ENCODE data around the gene LYPLA2.

The LYPLA2 gene

GRCh38 chr1:23748016-23748415, 42.9 kb upstream of the LYPLA2 start:
- TF ChIP-seq, protein P1, sequence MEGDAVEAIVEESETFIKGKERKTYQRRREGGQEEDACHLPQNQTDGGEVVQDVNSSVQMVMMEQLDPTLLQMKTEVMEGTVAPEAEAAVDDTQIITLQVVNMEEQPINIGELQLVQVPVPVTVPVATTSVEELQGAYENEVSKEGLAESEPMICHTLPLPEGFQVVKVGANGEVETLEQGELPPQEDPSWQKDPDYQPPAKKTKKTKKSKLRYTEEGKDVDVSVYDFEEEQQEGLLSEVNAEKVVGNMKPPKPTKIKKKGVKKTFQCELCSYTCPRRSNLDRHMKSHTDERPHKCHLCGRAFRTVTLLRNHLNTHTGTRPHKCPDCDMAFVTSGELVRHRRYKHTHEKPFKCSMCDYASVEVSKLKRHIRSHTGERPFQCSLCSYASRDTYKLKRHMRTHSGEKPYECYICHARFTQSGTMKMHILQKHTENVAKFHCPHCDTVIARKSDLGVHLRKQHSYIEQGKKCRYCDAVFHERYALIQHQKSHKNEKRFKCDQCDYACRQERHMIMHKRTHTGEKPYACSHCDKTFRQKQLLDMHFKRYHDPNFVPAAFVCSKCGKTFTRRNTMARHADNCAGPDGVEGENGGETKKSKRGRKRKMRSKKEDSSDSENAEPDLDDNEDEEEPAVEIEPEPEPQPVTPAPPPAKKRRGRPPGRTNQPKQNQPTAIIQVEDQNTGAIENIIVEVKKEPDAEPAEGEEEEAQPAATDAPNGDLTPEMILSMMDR (IDR thresholded peaks at IDR 0.05; ENCODE audit: insufficient read depth, low read length, missing control alignments) = no peak
- no peak for DNase-seq (ENCODE audit: low read depth, low spot score)
- POLR2A ChIA-PET = no interaction called here
- H3K4me3 ChIP-seq (ENCODE audit: low read depth, low read length) = no peak overlapping the region
- CTCF ChIA-PET = interaction anchor here (1.3 kb wide), 1 partner anchor 23 kb away, joined by 3 read pairs; no protein-coding TSS in a partner anchor

DNA sequence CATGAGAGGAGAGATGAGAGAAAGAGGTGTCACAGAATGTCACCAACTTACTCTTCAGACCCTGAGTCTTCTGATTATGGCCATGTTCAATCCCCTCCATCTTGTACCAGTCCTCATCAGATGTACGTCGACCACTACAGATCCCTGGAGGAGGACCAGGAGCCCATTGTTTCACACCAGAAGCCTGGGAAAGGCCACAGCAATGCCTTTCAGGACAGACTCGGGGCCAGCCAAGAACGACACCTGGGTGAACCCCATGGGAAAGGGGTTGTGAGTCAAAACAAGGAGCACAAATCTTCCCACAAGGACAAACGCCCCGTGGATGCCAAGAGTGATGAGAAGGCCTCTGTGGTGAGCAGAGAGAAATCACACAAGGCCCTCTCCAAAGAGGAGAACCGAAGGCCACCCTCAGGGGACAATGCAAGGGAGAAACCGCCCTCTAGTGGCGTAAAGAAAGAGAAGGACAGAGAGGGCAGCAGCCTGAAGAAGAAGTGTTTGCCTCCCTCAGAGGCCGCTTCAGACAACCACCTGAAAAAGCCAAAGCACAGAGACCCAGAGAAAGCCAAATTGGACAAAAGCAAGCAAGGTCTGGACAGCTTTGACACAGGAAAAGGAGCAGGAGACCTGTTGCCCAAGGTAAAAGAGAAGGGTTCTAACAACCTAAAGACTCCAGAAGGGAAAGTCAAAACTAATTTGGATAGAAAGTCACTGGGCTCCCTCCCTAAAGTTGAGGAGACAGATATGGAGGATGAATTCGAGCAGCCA, 39.7 kb upstream of the LYPLA2 start:
- CTCF ChIA-PET = interaction anchor here (0.7 to 1.5 kb wide), 10 partner anchors 7 to 206 kb away, joined by 3 to 6 read pairs (median 4); partner anchors contain the start of gene ELOA
- no peak overlapping the region for H3K4me3 ChIP-seq (ENCODE audit: low read depth, low read length)
- POLR2A ChIA-PET = no interaction called here
- DNase-seq (ENCODE audit: low read depth, low spot score) = no peak
- TF ChIP-seq, protein P1 (IDR thresholded peaks at IDR 0.05; ENCODE audit: insufficient read depth, low read length, missing control alignments) = peak; percentile 66

DNA sequence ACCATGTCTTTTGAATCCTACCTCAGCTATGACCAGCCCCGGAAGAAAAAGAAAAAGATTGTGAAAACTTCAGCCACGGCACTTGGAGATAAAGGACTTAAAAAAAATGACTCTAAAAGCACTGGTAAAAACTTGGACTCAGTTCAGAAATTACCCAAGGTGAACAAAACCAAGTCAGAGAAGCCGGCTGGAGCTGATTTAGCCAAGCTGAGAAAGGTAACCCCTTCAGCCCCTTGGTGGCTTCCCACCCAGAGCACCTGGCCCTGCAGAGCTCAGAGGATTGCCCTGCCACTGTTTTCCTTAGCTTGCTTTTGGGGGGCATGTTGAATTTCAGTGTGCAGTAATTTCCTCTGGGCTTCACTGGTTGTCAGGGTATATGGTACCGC, 39.1 kb upstream of the LYPLA2 start:
- no peak overlapping the region for H3K4me3 ChIP-seq (ENCODE audit: low read depth, low read length)
- DNase-seq (ENCODE audit: low read depth, low spot score) = no peak
- CTCF ChIA-PET = interaction anchor here (0.7 to 1.5 kb wide), 10 partner anchors 8 to 206 kb away, joined by 3 to 6 read pairs (median 4); partner anchors contain the start of gene ELOA

DNA sequence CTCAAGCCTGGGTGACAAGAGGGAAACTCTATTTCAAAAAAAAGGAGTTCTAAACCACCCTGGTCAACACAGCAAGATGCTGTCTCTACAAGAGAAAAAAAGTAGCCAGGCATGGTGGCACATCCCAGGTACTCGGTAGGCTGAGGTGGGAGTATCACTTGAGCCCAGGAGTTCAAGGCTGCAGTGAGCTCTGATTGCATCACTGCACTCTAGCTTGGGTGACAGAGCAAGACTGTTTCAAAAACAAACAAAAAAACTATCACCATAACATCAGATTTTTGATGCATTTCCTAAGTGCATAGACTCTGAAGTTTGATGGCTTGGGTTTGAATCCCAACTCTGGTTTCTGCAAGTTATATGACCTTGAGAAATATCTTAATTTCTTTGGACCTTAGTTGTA, 38.0 kb upstream of the LYPLA2 start:
- CTCF ChIA-PET = interaction anchor here (1.4 to 3.2 kb wide), 2 partner anchors 8 to 10 kb away, joined by 6 to 23 read pairs; partner anchors contain the start of gene ELOA
- POLR2A ChIA-PET = interaction anchor here (1.2 kb wide), 1 partner anchor 61 kb away, joined by 4 read pairs; the partner anchor contains the start of gene RPL11

More for the DNA sequence above, 39.1 kb upstream of the LYPLA2 start:
- TF ChIP-seq, protein P1 (IDR thresholded peaks at IDR 0.05; ENCODE audit: insufficient read depth, low read length, missing control alignments) = no peak
- POLR2A ChIA-PET = no interaction called here

DNA sequence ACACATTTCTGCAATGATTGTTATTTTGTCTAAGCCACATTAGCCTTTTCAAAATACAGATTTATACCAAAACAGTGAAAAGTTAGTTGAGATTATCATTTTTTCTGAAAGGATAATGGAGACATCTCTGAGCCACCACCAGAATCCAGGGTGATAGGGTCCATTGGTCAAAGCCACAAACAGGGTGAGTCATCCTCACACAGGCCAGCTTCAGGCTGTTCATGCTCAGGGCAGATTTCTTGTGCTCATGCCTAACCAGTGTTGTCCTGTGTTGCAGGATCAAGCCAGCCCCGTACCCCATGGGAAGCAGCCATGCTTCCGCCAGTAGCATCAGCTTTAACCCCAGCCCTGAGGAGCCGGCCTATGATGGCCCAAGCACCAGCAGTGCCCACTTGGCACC, 34.3 kb upstream of the LYPLA2 start:
- CTCF ChIA-PET = interaction anchor here (0.8 to 3.7 kb wide), 2 partner anchors 10 to 14 kb away, joined by 3 to 26 read pairs; no protein-coding TSS in a partner anchor
- no peak overlapping the region for H3K4me3 ChIP-seq (ENCODE audit: low read depth, low read length)
- DNase-seq (ENCODE audit: low read depth, low spot score) = no peak
- POLR2A ChIA-PET = no interaction called here
- TF ChIP-seq, protein P1 (IDR thresholded peaks at IDR 0.05; ENCODE audit: insufficient read depth, low read length, missing control alignments) = no peak

More for the DNA sequence above, 38.0 kb upstream of the LYPLA2 start:
- TF ChIP-seq, protein P1 (IDR thresholded peaks at IDR 0.05; ENCODE audit: insufficient read depth, low read length, missing control alignments) = no peak
- no peak overlapping the region for H3K4me3 ChIP-seq (ENCODE audit: low read depth, low read length)
- DNase-seq (ENCODE audit: low read depth, low spot score) = no peak

GRCh38 chr1:23757812-23758211, 33.1 kb upstream of the LYPLA2 start:
- ChIA-PET CTCF (interaction anchor here (1.8 to 3.7 kb wide), 3 partner anchors 12 to 17 kb away, joined by 6 to 26 read pairs (median 12); no protein-coding TSS in a partner anchor), POLR2A (no interaction called here)
- TF ChIP-seq, protein P1 (IDR thresholded peaks at IDR 0.05; ENCODE audit: insufficient read depth, low read length, missing control alignments) = no peak
- H3K4me3 ChIP-seq (ENCODE audit: low read depth, low read length) = no peak overlapping the region
- DNase-seq (ENCODE audit: low read depth, low spot score) = no peak

Data from AG04449 (cell line).